Hematopoietic multipotent progenitor cell (in vitro differentiated cells): ENCODE data around the gene EMC10. TPM values are rescaled to one million over a fixed set of nuclear protein-coding genes. Genes with fewer than 3 reads are reported as not detected.
A peak's percentile ranks its signal among the peaks of the same experiment; 100 is the strongest.

Source experiments
- DNase-seq, 3 donors: peaks; one replicate each; pipeline ENCODE4 v3.0.0-alpha.2; 2011 to 2015; ENCODE audit warnings: low read depth in 2 of 3, low spot score in 2 of 3
- total RNA-seq: library from RNA; depleted of rRNA; stranded (reverse); fragments of >200 nt; gene quantifications from one replicate; pipeline ENCODE4 v1.2.3, GENCODE V29; 2012

The EMC10 gene
- total RNA-seq, 1 donor = 80.0 TPM

- DNase-seq = peak in 2 of 3 donors; percentile 70 to 75
These were observed 61.5 kb downstream of the EMC10 start for GRCh38 chr19:50537769-50538230.

Other genes starting within 250 kb of the EMC10 start
- 0.27 TPM for gene KCNC3, start 147.1 kb upstream of the EMC10 start, total RNA-seq
- 0.27 TPM for gene NAPSA, start 110.9 kb upstream of the EMC10 start, total RNA-seq
- gene NR1H2, start 100.0 kb upstream of the EMC10 start, total RNA-seq = 127 TPM
- 85.6 TPM for gene POLD1, start 92.2 kb upstream of the EMC10 start, total RNA-seq
- 2.4 TPM for gene SPIB, start 57.6 kb upstream of the EMC10 start, total RNA-seq
- gene MYBPC2, start 43.6 kb upstream of the EMC10 start, total RNA-seq = 0.27 TPM
- 1.1 TPM for gene GARIN5A, start 341 bp downstream of the EMC10 start, total RNA-seq
- 11.8 TPM for gene JOSD2, start 34.7 kb downstream of the EMC10 start, total RNA-seq
- not detected for gene ASPDH, start 37.4 kb downstream of the EMC10 start, total RNA-seq
- gene LRRC4B, start 91.9 kb downstream of the EMC10 start, total RNA-seq = under 0.01 TPM
- gene SYT3, start 163.4 kb downstream of the EMC10 start, total RNA-seq = 0.81 TPM
- 1.6 TPM for gene C19orf81, start 172.9 kb downstream of the EMC10 start, total RNA-seq
- gene SHANK1, start 243.3 kb downstream of the EMC10 start, total RNA-seq = 6.2 TPM
- gene CLEC11A, start 246.9 kb downstream of the EMC10 start, total RNA-seq = 64.4 TPM